Testis (tissue), 2 donors: ENCODE data around the gene CRLF1.

Source experiments
- POLR2A ChIP-seq: fragments of 450-650 bp; IDR thresholded peaks from one replicate; pipeline ENCODE4 v1.6.1; 2017; ENCODE audit warnings: antibody characterized with exemption, mild to moderate bottlenecking, moderate library complexity
- TF ChIP-seq, protein P1 (sequence below), 3 experiments: fragments of 450-650 bp in 2 of 3; fragments of 200-600 bp in 1 of 3; sonication (generic) in 1 of 3; IDR thresholded peaks; one replicate each; pipeline ENCODE4 v1.5.1; 2016 to 2019; ENCODE audit warnings: antibody characterized with exemption in 3 of 3, mild to moderate bottlenecking in 2 of 3, moderate library complexity in 1 of 3

DNA sequence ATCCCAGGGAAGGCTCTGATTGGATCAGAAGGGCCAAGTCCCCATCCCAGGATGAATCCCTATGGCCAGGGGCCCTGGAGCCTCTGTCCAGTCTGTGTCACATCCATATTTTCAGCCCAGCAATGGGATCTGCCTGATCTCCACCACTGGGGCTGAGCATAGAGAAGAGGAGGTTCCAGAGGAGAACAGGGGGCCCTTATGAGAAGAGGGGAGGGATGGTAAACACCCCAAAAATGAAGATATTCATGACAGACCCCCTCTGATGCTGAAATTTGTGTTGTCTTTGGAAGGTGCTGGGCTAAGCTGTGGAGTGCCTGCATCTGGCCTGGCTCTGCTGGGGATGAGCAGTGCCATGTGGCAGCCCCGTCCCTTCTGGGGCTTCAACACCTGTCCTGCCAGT is 44.7 kb upstream of the CRLF1 start:
- no peak for TF ChIP-seq POLR2A
- TF ChIP-seq, protein P1, sequence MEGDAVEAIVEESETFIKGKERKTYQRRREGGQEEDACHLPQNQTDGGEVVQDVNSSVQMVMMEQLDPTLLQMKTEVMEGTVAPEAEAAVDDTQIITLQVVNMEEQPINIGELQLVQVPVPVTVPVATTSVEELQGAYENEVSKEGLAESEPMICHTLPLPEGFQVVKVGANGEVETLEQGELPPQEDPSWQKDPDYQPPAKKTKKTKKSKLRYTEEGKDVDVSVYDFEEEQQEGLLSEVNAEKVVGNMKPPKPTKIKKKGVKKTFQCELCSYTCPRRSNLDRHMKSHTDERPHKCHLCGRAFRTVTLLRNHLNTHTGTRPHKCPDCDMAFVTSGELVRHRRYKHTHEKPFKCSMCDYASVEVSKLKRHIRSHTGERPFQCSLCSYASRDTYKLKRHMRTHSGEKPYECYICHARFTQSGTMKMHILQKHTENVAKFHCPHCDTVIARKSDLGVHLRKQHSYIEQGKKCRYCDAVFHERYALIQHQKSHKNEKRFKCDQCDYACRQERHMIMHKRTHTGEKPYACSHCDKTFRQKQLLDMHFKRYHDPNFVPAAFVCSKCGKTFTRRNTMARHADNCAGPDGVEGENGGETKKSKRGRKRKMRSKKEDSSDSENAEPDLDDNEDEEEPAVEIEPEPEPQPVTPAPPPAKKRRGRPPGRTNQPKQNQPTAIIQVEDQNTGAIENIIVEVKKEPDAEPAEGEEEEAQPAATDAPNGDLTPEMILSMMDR (IDR thresholded peaks at IDR 0.05): no peak
